ENCODE data around the gene NR1I2. TPM values are rescaled to one million over a fixed set of nuclear protein-coding genes. Genes with fewer than 3 reads are reported as not detected.

Gene NR1I2
- total and polyA plus RNA-seq, 5 experiments from 2014 or later = 0.17 to 0.91 (median 0.42) TPM

DNA sequence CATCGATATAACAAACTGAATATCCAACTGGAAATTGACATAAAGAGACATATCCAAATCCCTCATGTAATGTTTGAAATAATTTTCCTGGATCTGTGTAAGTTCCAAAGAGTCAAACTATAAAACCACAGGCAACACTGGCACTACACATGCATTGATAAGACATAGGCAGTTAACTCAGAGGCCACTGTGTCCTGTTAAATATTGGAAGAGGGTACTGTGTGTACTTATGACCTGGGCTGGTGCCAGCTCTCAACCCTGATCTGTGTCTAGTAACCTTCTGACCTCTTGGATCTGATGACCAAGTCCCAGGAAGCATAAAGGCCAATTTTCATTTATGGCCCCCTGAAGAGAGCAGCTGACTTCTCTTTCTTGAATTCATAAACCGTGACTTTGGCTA lies 4.5 kb downstream of the NR1I2 start:
- H3K36me3 Mint-ChIP-seq = no peaks in the 10 kb centered on the region
- peaks cover 0 to 1% (median 0%) of the 10 kb centered on the region in 4 donors for H3K4me1 Mint-ChIP-seq
- H3K9me3 Mint-ChIP-seq = no peaks in the 10 kb centered on the region
- POLR2A ChIA-PET = no interaction called here
- no peak for ATAC-seq
- H3K27ac Mint-ChIP-seq = no peak overlapping the region
- DNase-seq = no peak
- H3K4me3 Mint-ChIP-seq = no peak overlapping the region
- H3K27me3 Mint-ChIP-seq = no peaks in the 10 kb centered on the region

DNA sequence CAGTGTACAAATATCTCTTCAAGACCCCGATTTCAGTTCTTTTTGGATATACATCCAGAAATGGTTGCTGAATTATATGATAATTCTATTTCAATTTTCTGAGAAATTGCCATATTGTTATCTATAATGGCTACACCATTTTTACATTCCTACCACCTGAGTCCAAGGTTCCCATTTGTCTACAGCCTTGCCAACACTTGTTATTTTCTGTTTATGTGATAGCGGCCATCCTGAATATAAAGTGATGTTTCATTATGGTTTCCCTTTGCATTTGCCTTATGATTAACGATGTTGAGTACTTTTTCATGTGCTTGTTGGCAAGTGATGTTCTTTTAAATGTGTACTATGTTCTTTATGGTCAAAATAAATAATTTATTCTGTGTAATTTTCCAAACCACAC lies 8.5 kb downstream of the NR1I2 start:
- H3K4me1 Mint-ChIP-seq = no peaks in the 10 kb centered on the region
- peaks cover 0 to 1% (median 0%) of the 10 kb centered on the region in 5 donors for H3K27me3 Mint-ChIP-seq
- no peak overlapping the region for H3K27ac Mint-ChIP-seq
- no peak for DNase-seq
- ATAC-seq = no peak
- POLR2A ChIA-PET = no interaction called here
- H3K4me3 Mint-ChIP-seq = no peak overlapping the region
- H3K36me3 Mint-ChIP-seq = no peaks in the 10 kb centered on the region
- no peaks in the 10 kb centered on the region for H3K9me3 Mint-ChIP-seq

DNA sequence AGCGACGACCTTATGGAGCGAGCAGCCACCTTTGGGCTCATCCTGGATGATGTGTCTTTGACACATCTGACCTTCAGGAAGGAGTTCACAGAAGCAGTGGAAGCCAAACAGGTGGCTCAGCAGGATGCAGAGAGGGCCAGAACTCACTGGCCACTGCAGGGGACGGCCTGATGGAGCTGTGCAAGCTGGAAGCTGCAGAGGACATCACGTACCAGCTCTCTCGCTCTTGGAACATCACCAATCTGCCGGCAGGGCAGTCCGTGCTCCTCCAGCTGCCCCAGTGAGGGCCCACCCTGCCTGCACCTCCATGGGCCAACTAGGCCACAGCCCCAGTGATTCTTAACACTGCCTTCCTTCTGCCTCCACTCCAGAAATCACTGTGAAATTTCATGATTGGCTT lies 10.4 kb downstream of the NR1I2 start:
- Mint-ChIP-seq H3K4me3 (no peak overlapping the region), H3K9me3 (no peaks in the 10 kb centered on the region), H3K36me3 (no peaks in the 10 kb centered on the region), H3K27me3 (peaks cover 0 to 11% (median 3%) of the 10 kb centered on the region in 5 donors), H3K27ac (no peak overlapping the region), H3K4me1 (no peaks in the 10 kb centered on the region)
- POLR2A ChIA-PET = no interaction called here
- DNase-seq (no peak), ATAC-seq (no peak)

DNA sequence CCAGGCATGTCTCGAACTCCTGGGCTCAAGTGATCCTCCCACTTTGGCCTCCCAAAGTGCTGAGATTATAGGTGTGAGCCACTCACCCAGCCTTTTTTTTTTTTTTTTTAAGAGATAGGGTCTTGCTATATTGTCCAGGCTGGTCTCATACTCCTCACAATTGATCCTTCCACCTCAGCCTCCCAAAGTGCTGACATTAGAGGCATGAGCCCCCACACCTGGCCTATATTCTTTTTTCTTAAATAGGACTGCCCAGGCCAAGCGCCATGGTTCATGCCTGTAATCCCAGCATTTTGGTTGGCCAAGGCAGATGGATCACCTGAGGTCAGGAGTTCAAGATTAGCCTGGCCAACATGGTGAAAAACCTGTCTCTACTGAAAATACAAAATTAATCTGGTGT lies 12.5 kb downstream of the NR1I2 start:
- Mint-ChIP-seq H3K27me3 (peaks cover 0 to 16% (median 6%) of the 10 kb centered on the region in 5 donors), H3K4me1 (no peaks in the 10 kb centered on the region), H3K4me3 (no peak overlapping the region), H3K27ac (no peak overlapping the region), H3K9me3 (no peaks in the 10 kb centered on the region), H3K36me3 (no peaks in the 10 kb centered on the region)
- ATAC-seq = no peak
- POLR2A ChIA-PET = no interaction called here
- no peak for DNase-seq

DNA sequence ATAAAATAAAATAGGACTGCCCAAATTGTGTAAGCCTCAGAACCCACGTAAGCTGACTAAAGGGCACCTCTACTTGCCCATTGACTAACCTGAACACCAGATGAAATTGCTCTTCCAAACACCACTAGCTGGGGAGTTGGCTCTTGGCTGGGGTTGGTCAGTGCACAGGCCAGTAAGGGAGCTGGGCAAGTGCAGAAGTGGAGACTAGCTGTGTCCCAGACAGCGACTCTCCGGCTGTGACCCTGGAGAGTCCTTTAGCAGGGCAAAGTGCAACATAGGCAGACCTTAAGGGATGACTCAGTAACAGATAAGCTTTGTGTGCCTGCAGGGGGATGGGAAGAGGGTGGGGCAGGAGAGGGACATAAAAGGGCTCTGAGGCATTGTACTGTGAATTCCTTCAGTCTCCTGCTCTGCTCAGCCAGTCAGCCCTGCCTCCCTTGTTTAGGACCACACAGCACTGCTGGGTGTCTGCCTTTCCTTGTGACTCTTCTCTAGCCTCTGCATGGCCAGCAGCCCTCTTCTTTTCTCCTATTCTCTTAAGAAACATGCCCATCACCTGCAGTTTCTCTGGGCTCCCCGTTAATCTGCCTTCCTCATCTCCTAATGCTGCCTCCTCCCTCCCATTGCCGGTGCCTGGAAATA lies 13.2 kb downstream of the NR1I2 start:
- H3K36me3 Mint-ChIP-seq = no peaks in the 10 kb centered on the region
- no peak for DNase-seq
- H3K4me1 Mint-ChIP-seq = no peaks in the 10 kb centered on the region
- H3K27me3 Mint-ChIP-seq = peaks cover 0 to 16% (median 7%) of the 10 kb centered on the region in 5 donors
- peak overlapping the region in 2 of 10 donors; percentile 6 to 14 for H3K27ac Mint-ChIP-seq
- POLR2A ChIA-PET = no interaction called here
- no peaks in the 10 kb centered on the region for H3K9me3 Mint-ChIP-seq
- ATAC-seq = no peak
- H3K4me3 Mint-ChIP-seq = no peak overlapping the region

DNA sequence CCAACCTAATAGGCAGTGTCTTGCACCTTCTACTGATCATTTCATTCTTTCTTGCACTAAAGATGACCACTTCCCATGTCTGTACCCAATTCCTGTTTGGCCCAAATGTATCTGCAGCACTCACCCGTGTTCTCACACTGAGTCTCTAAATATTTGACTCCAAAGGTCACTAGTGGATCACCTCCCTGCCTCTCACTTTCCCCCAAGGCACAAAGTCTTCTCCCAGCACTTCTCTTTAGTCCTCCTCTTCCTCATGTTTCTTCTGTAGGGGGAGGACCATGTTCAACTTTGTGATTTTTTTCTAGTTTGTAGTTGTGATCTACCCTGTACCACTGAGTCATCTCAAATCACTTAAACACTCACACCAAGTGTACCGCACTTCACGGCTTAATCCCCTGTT lies 13.9 kb downstream of the NR1I2 start:
- POLR2A ChIA-PET = no interaction called here
- Mint-ChIP-seq H3K27ac (peak overlapping the region in 1 of 10 donors; percentile 14), H3K27me3 (peaks cover 0 to 16% (median 8%) of the 10 kb centered on the region in 5 donors), H3K4me3 (no peak overlapping the region), H3K4me1 (no peaks in the 10 kb centered on the region), H3K9me3 (no peaks in the 10 kb centered on the region), H3K36me3 (no peaks in the 10 kb centered on the region)
- DNase-seq (no peak), ATAC-seq (no peak)

DNA sequence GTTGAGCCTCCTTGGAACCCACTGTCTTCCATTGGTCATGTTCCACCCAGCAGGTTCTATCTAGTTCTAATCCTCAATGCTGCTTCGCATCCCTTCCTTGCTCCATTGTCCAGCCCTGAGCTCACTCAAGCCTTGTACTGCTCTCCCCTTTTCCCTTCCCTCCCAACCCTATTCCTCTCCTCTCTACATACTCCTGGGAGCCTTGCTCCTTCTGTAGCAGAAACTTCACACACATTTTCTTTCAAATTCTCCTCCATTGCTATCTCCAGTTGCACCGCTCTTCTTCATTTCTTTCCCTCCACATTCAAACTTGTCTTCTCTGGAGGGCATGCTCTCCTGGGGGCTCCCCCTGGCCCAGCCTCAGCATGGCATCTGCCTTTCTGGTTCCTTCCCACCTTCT lies 14.5 kb downstream of the NR1I2 start:
- no peak for ATAC-seq
- Mint-ChIP-seq H3K36me3 (no peaks in the 10 kb centered on the region), H3K27ac (peak overlapping the region in 1 of 10 donors; percentile 64), H3K9me3 (no peaks in the 10 kb centered on the region), H3K4me3 (no peak overlapping the region), H3K4me1 (no peaks in the 10 kb centered on the region), H3K27me3 (peaks cover 4 to 17% (median 8%) of the 10 kb centered on the region in 5 donors)
- DNase-seq = no peak
- POLR2A ChIA-PET = no interaction called here

DNA sequence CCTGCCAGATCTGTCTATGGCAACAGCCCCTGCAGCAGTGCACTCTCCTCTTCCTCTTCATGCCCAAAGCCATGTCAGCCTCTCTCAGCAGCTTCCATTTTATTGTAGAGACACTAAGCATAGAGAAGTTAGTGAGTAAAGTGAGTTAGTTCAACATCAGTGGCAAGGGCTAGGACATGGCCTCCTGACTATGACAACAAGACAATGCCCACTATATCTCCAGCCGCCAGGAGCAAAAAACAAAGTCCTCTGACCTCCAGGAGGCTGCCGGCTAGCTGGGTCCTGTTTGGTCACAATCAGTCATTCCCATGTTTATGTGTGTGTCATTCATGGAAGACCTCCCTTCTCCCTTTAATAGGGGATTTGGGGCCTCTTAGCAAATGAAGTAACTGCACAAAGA lies 14.9 kb downstream of the NR1I2 start:
- no peaks in the 10 kb centered on the region for H3K36me3 Mint-ChIP-seq

DNA sequence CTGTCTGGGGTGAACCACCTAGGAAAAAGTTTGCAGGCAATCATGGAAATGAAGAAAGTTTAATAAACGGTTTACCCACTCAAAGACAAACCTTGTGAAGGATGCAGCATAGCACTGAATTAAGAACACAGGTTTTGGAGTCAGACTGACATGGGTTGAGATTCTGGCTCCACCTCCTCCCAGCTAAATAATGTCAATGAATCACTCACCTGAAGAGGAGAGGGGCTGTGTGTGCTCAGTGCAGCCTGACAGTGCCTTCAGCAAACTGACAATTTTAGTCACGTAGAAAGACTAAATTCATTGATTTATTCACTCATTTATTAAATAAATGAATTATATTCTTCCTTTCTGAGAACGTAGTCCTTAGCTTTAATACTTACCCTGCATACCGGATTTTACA lies 18.9 kb downstream of the NR1I2 start:
- Mint-ChIP-seq H3K36me3 (no peaks in the 10 kb centered on the region), H3K27me3 (peaks cover 4 to 17% (median 7%) of the 10 kb centered on the region in 5 donors), H3K27ac (no peak overlapping the region), H3K9me3 (no peaks in the 10 kb centered on the region), H3K4me3 (no peak overlapping the region), H3K4me1 (no peaks in the 10 kb centered on the region)
- ATAC-seq = no peak
- POLR2A ChIA-PET = no interaction called here
- DNase-seq = no peak

More for the DNA sequence above, 14.9 kb downstream of the NR1I2 start:
- H3K27ac Mint-ChIP-seq = peak overlapping the region in 1 of 10 donors; percentile 64
- no peak for ATAC-seq
- no peaks in the 10 kb centered on the region for H3K4me1 Mint-ChIP-seq
- POLR2A ChIA-PET = no interaction called here
- DNase-seq = no peak
- H3K4me3 Mint-ChIP-seq = no peak overlapping the region
- no peaks in the 10 kb centered on the region for H3K9me3 Mint-ChIP-seq
- peaks cover 4 to 21% (median 8%) of the 10 kb centered on the region in 5 donors for H3K27me3 Mint-ChIP-seq

DNA sequence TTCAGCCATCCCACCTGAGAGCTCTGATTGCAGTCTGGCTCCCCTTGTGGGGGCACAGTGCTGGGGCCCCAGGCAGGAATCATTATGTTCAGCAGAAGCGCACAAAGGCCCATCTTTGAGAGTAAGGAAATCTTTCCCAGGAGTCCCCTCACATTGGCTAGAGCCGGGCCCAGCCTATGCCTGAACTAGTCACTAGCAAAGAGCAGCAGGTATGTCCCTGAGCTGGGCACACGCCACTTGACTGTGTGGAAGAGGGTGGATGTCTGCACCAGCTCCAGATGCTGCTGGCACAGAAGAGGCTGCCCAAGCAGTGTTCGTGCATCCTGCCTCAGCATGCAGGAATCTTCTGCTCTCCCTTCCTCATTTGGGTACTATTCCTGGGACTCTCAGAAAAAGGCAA lies 26.3 kb downstream of the NR1I2 start:
- no peak for ATAC-seq
- Mint-ChIP-seq H3K4me1 (peaks cover 9 to 13% (median 11%) of the 10 kb centered on the region in 4 donors), H3K27me3 (peaks cover 0 to 2% (median 0%) of the 10 kb centered on the region in 5 donors), H3K9me3 (no peaks in the 10 kb centered on the region), H3K4me3 (peak overlapping the region in 9 of 10 donors; percentile 39 to 83 (median 60)), H3K36me3 (no peaks in the 10 kb centered on the region), H3K27ac (peak overlapping the region in 6 of 10 donors; percentile 26 to 82 (median 62))
- DNase-seq = no peak
- POLR2A ChIA-PET = interaction anchor here (1.1 kb wide), 1 partner anchor 287 kb away, joined by 3 read pairs; no protein-coding TSS in a partner anchor

DNA sequence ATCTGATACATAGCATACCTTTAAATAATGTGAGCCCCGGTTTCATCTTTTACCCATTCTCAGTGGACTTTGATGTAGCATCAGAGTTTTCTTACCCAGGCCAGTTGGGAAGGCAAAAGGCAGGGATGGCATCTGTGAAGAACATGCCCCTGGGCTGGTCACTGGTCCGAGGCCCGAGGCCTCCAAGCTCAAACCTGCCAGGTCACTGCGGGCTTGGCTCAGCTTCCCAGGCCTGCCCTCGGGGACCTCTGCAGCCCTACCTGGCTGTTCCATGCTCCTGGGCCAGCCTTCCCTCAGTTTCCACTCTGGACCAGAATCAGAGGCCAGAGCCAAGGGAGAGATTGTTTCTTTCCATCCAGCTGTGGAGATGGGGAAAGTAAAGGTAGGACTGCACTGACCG lies 26.9 kb downstream of the NR1I2 start:
- DNase-seq = no peak
- peak overlapping the region; percentile 39 to 83 (median 58) for H3K4me3 Mint-ChIP-seq
- peak overlapping the region in 7 of 10 donors; percentile 8 to 82 (median 57) for H3K27ac Mint-ChIP-seq
- H3K9me3 Mint-ChIP-seq = no peaks in the 10 kb centered on the region
- no peak for ATAC-seq
- POLR2A ChIA-PET = interaction anchor here (1.1 to 2.0 kb wide), 2 partner anchors 286 kb away, joined by 3 to 7 read pairs; partner anchors contain the start of gene GSK3B
- H3K27me3 Mint-ChIP-seq = peaks cover 0 to 2% (median 0%) of the 10 kb centered on the region in 5 donors
- no peaks in the 10 kb centered on the region for H3K36me3 Mint-ChIP-seq
- peaks cover 9 to 13% (median 11%) of the 10 kb centered on the region in 4 donors for H3K4me1 Mint-ChIP-seq

DNA sequence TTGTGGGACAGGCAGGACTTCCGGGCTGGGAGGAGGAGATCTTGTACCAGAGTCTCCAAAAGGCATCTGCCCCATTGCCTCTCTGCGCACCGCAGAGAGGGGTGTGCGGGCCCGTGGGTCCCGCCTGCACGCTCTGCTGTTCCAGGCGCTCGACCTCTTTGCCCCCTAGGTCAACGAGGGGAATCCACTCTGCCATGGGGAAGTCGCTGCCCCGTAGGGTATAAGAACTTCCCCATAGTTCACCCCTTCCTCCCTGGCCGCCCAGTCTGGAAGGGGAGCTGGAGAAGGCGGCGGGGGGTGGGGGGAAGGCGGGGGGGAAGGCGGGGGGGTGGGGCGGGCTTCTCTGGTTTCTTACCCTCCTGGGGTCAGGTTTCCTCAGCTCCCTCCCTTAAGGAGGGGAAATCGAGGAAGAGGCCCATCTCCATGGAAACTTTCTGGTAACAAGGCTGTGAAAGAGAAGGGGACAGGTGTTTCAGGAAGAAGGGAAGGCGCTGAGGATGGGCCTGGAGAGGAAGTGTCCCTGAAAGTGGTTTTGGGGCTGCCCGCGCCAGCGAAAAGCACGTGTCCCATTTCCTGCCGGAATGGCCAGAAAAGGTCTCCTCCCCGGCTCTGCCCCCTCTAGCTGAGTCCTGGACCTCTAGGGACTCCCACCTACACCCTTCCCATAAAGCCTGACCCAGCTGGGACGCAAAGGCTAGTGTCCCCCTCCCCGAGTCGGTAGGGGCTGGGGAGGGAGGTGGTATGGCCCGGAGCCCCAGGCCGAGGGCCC lies 27.5 kb downstream of the NR1I2 start:
- ATAC-seq (peak in 1 of 2 donors; percentile 14), DNase-seq (no peak)
- H3K27me3 Mint-ChIP-seq = peaks cover 0 to 3% (median 0%) of the 10 kb centered on the region in 5 donors
- POLR2A ChIA-PET = interaction anchor here (1.1 to 2.0 kb wide), 3 partner anchors 82 to 286 kb away, joined by 3 to 7 read pairs (median 4); partner anchors contain the start of genes COX17 and GSK3B
- peak overlapping the region; percentile 69 to 92 (median 90) for H3K4me3 Mint-ChIP-seq
- H3K4me1 Mint-ChIP-seq = peaks cover 9 to 13% (median 11%) of the 10 kb centered on the region in 4 donors
- H3K9me3 Mint-ChIP-seq = no peaks in the 10 kb centered on the region
- peak overlapping the region in 6 of 10 donors; percentile 15 to 89 (median 77) for H3K27ac Mint-ChIP-seq
- H3K36me3 Mint-ChIP-seq = no peaks in the 10 kb centered on the region

DNA sequence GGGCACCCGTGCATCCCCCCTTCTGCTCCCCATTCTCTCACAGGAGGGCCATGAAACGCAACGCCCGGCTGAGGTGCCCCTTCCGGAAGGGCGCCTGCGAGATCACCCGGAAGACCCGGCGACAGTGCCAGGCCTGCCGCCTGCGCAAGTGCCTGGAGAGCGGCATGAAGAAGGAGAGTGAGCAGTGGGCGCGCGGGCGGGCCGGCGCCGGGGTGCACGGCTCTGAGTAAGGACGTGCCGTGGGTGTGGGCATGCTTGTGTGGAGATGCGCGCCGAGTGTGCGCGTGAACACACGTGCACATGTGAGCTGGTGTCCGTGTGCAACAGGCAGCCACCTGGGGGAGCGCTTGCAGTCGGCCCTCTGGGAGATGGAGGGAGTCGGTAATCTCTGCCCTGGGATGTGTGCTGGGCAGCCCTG lies 28.1 kb downstream of the NR1I2 start:
- no peaks in the 10 kb centered on the region for H3K36me3 Mint-ChIP-seq
- H3K27me3 Mint-ChIP-seq = peaks cover 0 to 8% (median 0%) of the 10 kb centered on the region in 5 donors
- POLR2A ChIA-PET = interaction anchor here (1.1 to 2.0 kb wide), 3 partner anchors 82 to 285 kb away, joined by 3 to 7 read pairs (median 4); partner anchors contain the start of genes COX17 and GSK3B
- no peaks in the 10 kb centered on the region for H3K9me3 Mint-ChIP-seq
- peaks cover 10 to 13% (median 11%) of the 10 kb centered on the region in 4 donors for H3K4me1 Mint-ChIP-seq
- DNase-seq (peak; percentile 18 to 79 (median 39)), ATAC-seq (peak; percentile 93 to 94)
- peak overlapping the region; percentile 67 to 91 (median 87) for H3K27ac Mint-ChIP-seq
- H3K4me3 Mint-ChIP-seq = peak overlapping the region; percentile 79 to 92 (median 90)

Measured in naive thymus-derived CD8-positive, alpha-beta T cell (primary cell).